K562 (cell line): ENCODE measurements around the gene PRKAR1B. TPM values are rescaled to one million over a fixed set of nuclear protein-coding genes. Genes with fewer than 3 reads are reported as not detected.

Source experiments
- ATAC-seq: fragments of 200-7000 bp; cut with Tn5 transposase; 3 replicates; pipeline ENCODE4 v1.9.1; 2020; ENCODE audit warnings: moderate library complexity
- BruUV-seq: library from RNA; stranded (reverse); fragments of 400-500 nt; replicated peaks from 2 replicates; lab custom pipeline; 2021; lab: Mats Ljungman, UMichigan
- CTCF ChIA-PET: fragments of 300-600 bp; formaldehyde crosslinking; extraction: SDS; loops from one replicate; lab custom pipeline; 2021; ENCODE audit warnings: low intra/inter-chr PET ratio; lab: Yijun Ruan, JAX
- POLR2A ChIA-PET: fragments of 300-600, 350-650 bp; sonication (Branson Sonifier 250); formaldehyde crosslinking; extraction: SDS; loops from one replicate; lab custom pipeline; 2021; ENCODE audit warnings: antibody characterized with exemption, inconsistent platforms; lab: Yijun Ruan, JAX
- DNase-seq, 4 experiments: peaks; one replicate each; pipeline versions ENCODE4 v3.0.0 to v3.0.0-alpha.2; 2011 to 2018; ENCODE audit warnings: low spot score in 3 of 4, mixed read lengths in 3 of 4; ENCODE audit errors: extremely low read depth in 1 of 4
- FAIRE-seq: peaks from 2 replicates; lab custom pipeline; 2011; peaks lifted over from hg19 to GRCh38; lab: Jason Lieb, UNC
- H2AFZ ChIP-seq: 2 replicates; pipeline ENCODE4 v1.6.0; 2011; ENCODE audit warnings: low read depth, low read length, control low read depth, inconsistent platforms
- H3K27ac ChIP-seq: fragments of 200-600 bp; 3 replicates; pipeline ENCODE4 v1.8.0; 2011; ENCODE audit warnings: low read depth, mild to moderate bottlenecking, control low read depth, inconsistent platforms, low read length, moderate library complexity, mixed read lengths; ENCODE audit errors: extremely low read depth
- H3K27me3 ChIP-seq, 2 experiments: fragments of 300-600 bp in 1 of 2; 2 replicates in 1 of 2; 3 replicates in 1 of 2; pipeline versions ENCODE4 v1.6.0 to v1.8.0; 2011; ENCODE audit warnings: inconsistent platforms in 2 of 2, low read length in 2 of 2, mild to moderate bottlenecking in 1 of 2, mixed read lengths in 1 of 2, moderate library complexity in 1 of 2; ENCODE audit not compliant: control insufficient read depth in 2 of 2, insufficient read depth in 2 of 2
- H3K36me3 ChIP-seq: fragments of 300-600 bp; 3 replicates; pipeline ENCODE4 v1.8.0; 2011; ENCODE audit warnings: mild to moderate bottlenecking, low read length, inconsistent platforms; ENCODE audit not compliant: control insufficient read depth, insufficient read depth
- H3K4me1 ChIP-seq, 2 experiments: fragments of 200-600 bp in 1 of 2; replicated peaks in 1 of 2; 2 replicates in 1 of 2; 3 replicates in 1 of 2; pipeline versions ENCODE4 v1.5.1 to v1.8.0; 2011; ENCODE audit warnings: inconsistent platforms in 2 of 2, low read length in 2 of 2, mild to moderate bottlenecking in 1 of 2, mixed read lengths in 1 of 2, moderate library complexity in 1 of 2; ENCODE audit not compliant: control insufficient read depth in 2 of 2, insufficient read depth in 2 of 2
- H3K4me2 ChIP-seq: 2 replicates; pipeline ENCODE4 v1.6.1; 2011; ENCODE audit warnings: low read length, control low read depth, inconsistent platforms, mixed read lengths; ENCODE audit not compliant: insufficient read depth
- H3K4me3 ChIP-seq: fragments of 200-600 bp; sonication (generic), shearing (Covaris generic); 2 replicates; pipeline ENCODE4 v1.5.1; 2016; ENCODE audit warnings: control low read depth, inconsistent platforms
- H3K79me2 ChIP-seq: fragments of 200-600 bp; 3 replicates; pipeline ENCODE4 v1.8.0; 2011; ENCODE audit warnings: low read length, inconsistent platforms; ENCODE audit not compliant: control insufficient read depth, insufficient read depth
- H3K9ac ChIP-seq, 2 experiments: 2 replicates each; pipeline versions ENCODE4 v1.6.0 to v1.6.1; 2011; ENCODE audit warnings: low read depth in 2 of 2, low read length in 2 of 2, control low read depth in 1 of 2, inconsistent platforms in 1 of 2, mild to moderate bottlenecking in 1 of 2, mixed read lengths in 1 of 2; ENCODE audit not compliant: insufficient read depth in 1 of 2
- H3K9me1 ChIP-seq: one replicate; pipeline ENCODE4 v1.6.0; 2011; ENCODE audit warnings: inconsistent platforms, mild to moderate bottlenecking, low read length, moderate library complexity; ENCODE audit not compliant: control insufficient read depth, insufficient read depth
- H3K9me3 ChIP-seq: replicated peaks from 2 replicates; pipeline ENCODE4 v1.5.1; 2011; ENCODE audit warnings: low read depth, low read length, inconsistent platforms; ENCODE audit not compliant: control insufficient read depth, insufficient read depth
- H4K20me1 ChIP-seq: replicated peaks from 2 replicates; pipeline ENCODE4 v1.6.1; 2011; ENCODE audit warnings: low read length, inconsistent platforms, mixed read lengths; ENCODE audit not compliant: control insufficient read depth, insufficient read depth
- JUND ChIP-seq, 2 experiments: IDR thresholded peaks; 2 replicates in 1 of 2; 3 replicates in 1 of 2; pipeline ENCODE4 v1.6.1; 2011; ENCODE audit warnings: borderline replicate concordance in 2 of 2, low read depth in 2 of 2, low read length in 2 of 2, improper control_type of control experiment in 1 of 2, missing biosample characterization in 1 of 2, missing genetic modification characterization in 1 of 2, missing genetic modification reagents in 1 of 2
- WGBS: fragments of 100-300 bp; shearing (Covaris generic); methylation state at CpG from one replicate; pipeline ENCODE4 v1.1.6; 2016; ENCODE audit warnings: low coverage, mixed read lengths; ENCODE audit not compliant: insufficient coverage; ENCODE audit errors: missing lambda C conversion rate; 5-methylcytosine and 5-hydroxymethylcytosine counted together
- in situ Hi-C: fragments of 300-500 bp; cut with MboI; formaldehyde crosslinking; loops from 4 replicates; pipeline ENCODE4 v1.15.0; 2018; ENCODE audit warnings: inconsistent platforms, mixed read lengths
- intact Hi-C: fragments of 100-400 bp; cut with micrococcal nuclease; formaldehyde crosslinking; loops from 2 replicates; pipeline ENCODE4 v1.14.2; 2022
- polyA plus RNA-seq, 8 experiments: library from polyadenylated mRNA; depleted of rRNA in 4 of 8; stranded (reverse) in 5 of 8; unstranded in 3 of 8; fragments of >200 nt; fragmentation: Nextera tagmentation in 2 of 8; fragmentation: Illumina TruSeq in 1 of 8; extraction: Ambion mirVana in 2 of 8; extraction: Trizol in 1 of 8; gene quantifications; 2 replicates each; pipeline versions ENCODE4 v1.2.1 to v1.2.3, GENCODE V29; 2011 to 2014; ENCODE audit warnings: inconsistent platforms in 1 of 8, missing spikeins in 1 of 8
- total RNA-seq, 7 experiments: library from RNA; depleted of rRNA in 6 of 7; stranded (reverse); fragments of >200 nt in 6 of 7; fragmentation: Illumina TruSeq in 2 of 7; extraction: Trizol in 2 of 7; gene quantifications; 2 replicates each; pipeline versions ENCODE4 v1.2.1 to v1.2.3, GENCODE V29; 2011 to 2021; ENCODE audit warnings: low replicate concordance in 1 of 7
- TF ChIP-seq, protein P1 (sequence below): fragments of 450-650 bp; IDR thresholded peaks from one replicate; pipeline ENCODE4 v1.6.1; 2018; ENCODE audit warnings: mild to moderate bottlenecking, moderate library complexity; ENCODE audit not compliant: partially characterized antibody

The PRKAR1B gene
- total and polyA plus RNA-seq, 9 of the 15 experiments (the other 6 are each of a cell fraction or from before 2014, with no cell fraction given) = 0.99 to 30.5 (median 12.7) TPM

DNA sequence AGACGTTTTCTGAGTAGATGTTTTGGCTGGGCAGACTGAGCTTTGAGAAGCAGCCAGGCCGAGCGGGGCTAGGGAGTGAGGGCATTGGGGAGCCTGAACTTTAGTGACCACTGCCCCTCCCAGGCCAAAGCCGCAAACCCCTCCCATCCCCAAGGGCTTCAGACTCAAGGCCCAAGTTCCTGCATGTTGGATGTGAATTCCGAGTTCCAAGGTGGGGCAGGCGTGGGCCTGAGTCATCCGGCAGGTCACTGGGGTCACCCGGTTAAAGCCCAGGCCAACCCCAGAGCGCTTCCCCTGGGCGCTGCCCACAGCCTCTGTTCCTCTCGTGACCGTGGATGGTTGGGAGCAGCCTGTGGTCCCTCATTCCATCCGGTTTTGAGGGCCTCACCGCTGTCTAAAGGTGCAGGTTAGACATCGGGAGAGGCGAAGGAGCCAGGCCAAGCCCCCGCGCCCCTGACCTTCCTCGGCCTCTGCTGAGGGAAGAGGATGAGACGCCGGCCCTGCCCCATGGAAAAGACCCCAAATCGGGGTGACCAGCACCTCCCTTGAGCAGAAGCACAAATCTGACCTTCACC lies 200.5 kb downstream of the PRKAR1B start:
- intact Hi-C loops = no loop called here
- no peak for FAIRE-seq

More for the DNA sequence above, 200.5 kb downstream of the PRKAR1B start:
- Histone ChIP-seq H3K9ac (0 out of 4 replicates have a peak overlapping the region, but pooled peaks of 1 of the 2 experiments have one; percentile 1), H3K79me2 (no peaks in the 10 kb centered on the region), H3K4me1 (peaks cover 9 to 36% of the 10 kb centered on the region in 2 experiments), H4K20me1 (no peaks in the 10 kb centered on the region), H3K36me3 (no peaks in the 10 kb centered on the region), H2AFZ (0 out of 2 replicates have a peak overlapping the region, but pooled peaks have one; percentile 4), H3K9me3 (0 out of 2 replicates have a peak, but pooled peaks cover 3% of the 10 kb centered on the region), H3K9me1 (no peaks in the 10 kb centered on the region)
- ChIA-PET CTCF (no interaction called here), POLR2A (interaction anchor here (0.5 kb wide), 1 partner anchor 460 kb away, joined by 3 read pairs; no protein-coding TSS in a partner anchor)
- no TSS peak for BruUV-seq
- 61% methylated on average over 14 of the region's 22 CpGs for WGBS
- in situ Hi-C loops = no loop called here
- ATAC-seq (no peak), DNase-seq (no peak)
- TF ChIP-seq JUND (IDR thresholded peaks at IDR 0.05; ENCODE audit: borderline replicate concordance, low read depth, low read length) (peak; percentile 13; the same call in 1 of the 2 replicates), JUND (tag; IDR thresholded peaks at IDR 0.05; ENCODE audit: borderline replicate concordance, low read depth, low read length) (no peak)
- TF ChIP-seq, protein P1, sequence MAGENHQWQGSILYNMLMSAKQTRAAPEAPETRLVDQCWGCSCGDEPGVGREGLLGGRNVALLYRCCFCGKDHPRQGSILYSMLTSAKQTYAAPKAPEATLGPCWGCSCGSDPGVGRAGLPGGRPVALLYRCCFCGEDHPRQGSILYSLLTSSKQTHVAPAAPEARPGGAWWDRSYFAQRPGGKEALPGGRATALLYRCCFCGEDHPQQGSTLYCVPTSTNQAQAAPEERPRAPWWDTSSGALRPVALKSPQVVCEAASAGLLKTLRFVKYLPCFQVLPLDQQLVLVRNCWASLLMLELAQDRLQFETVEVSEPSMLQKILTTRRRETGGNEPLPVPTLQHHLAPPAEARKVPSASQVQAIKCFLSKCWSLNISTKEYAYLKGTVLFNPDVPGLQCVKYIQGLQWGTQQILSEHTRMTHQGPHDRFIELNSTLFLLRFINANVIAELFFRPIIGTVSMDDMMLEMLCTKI = no peak
- TF ChIP-seq, all 486 proteins: peak for 1
- no peak overlapping the region for H3K4me2 ChIP-seq
- 0 out of 5 replicates have a peak, but pooled peaks cover 0 to 1% of the 10 kb centered on the region in 2 experiments for H3K27me3 ChIP-seq
- no peak overlapping the region for H3K27ac ChIP-seq
- no peak overlapping the region for H3K4me3 ChIP-seq
